Femur (tissue), 1 donor: ENCODE measurements around the gene DNAI1.
A peak's percentile ranks its signal among the peaks of the same experiment; 100 is the strongest.

Source experiments
- DNase-seq: peaks from one replicate; pipeline ENCODE4 v3.0.0-alpha.2; 2017

Gene DNAI1

GRCh38 chr9:34560599-34561214, 102.1 kb downstream of the DNAI1 start:
- no peak for DNase-seq

GRCh38 chr9:34562135-34562745, 103.6 kb downstream of the DNAI1 start:
- no peak for DNase-seq

GRCh38 chr9:34563262-34563661, 104.7 kb downstream of the DNAI1 start:
- no peak for DNase-seq

GRCh38 chr9:34564617-34565016, 106.0 kb downstream of the DNAI1 start:
- no peak for DNase-seq

- no peak for DNase-seq
These were observed 107.3 kb downstream of the DNAI1 start for GRCh38 chr9:34565856-34566255.

GRCh38 chr9:34566322-34566721, 107.7 kb downstream of the DNAI1 start:
- peak; percentile 70 for DNase-seq

GRCh38 chr9:34566972-34567371, 108.4 kb downstream of the DNAI1 start:
- no peak for DNase-seq

- DNase-seq = no peak
These were observed 109.5 kb downstream of the DNAI1 start for GRCh38 chr9:34568133-34568532.

- no peak for DNase-seq
These were observed 110.2 kb downstream of the DNAI1 start for GRCh38 chr9:34568774-34569173.

GRCh38 chr9:34570376-34570775, 111.8 kb downstream of the DNAI1 start:
- peak; percentile 53 for DNase-seq
